ENCODE measurements around the gene CISD2. TPM values are rescaled to one million over a fixed set of nuclear protein-coding genes. Genes with fewer than 3 reads are reported as not detected.
A peak's percentile ranks its signal among the peaks of the same experiment; 100 is the strongest.
"Not testable (repeated sequence)": the region's sequence is repeated elsewhere in the genome, so short reads cannot be mapped to it uniquely, and the experiment has no call there.

The CISD2 gene
- total RNA-seq (10 to 100 TPM; 31.7 to 65.9 TPM), polyA plus RNA-seq (ENCODE audit: insufficient read length in 2 of 2) (10 to 100 TPM; 57.6 to 62.1 TPM)
- long read RNA-seq, donor 1, full-length matches to known transcripts: 43 of 43 reads
- long read RNA-seq, donor 1, partial matches to known transcripts: 0 of 43 reads
- long read RNA-seq, donor 1, other reads (novel, unspliced or antisense): 0 of 43 reads
- long read RNA-seq, donor 2, full-length matches to known transcripts: 16 of 16 reads
- long read RNA-seq, donor 2, partial matches to known transcripts: 0 of 16 reads
- long read RNA-seq, donor 2, other reads (novel, unspliced or antisense): 0 of 16 reads
- long read RNA-seq, donor 3, full-length matches to known transcripts: 24 of 24 reads
- long read RNA-seq, donor 3, partial matches to known transcripts: 0 of 24 reads
- long read RNA-seq, donor 3, other reads (novel, unspliced or antisense): 0 of 24 reads
- long read RNA-seq, donor 4, full-length matches to known transcripts: 45 of 52 reads
- long read RNA-seq, donor 4, partial matches to known transcripts: 7 of 52 reads
- long read RNA-seq, donor 4, other reads (novel, unspliced or antisense): 0 of 52 reads

GRCh38 chr4:102868781-102869568 lies at the start of gene CISD2:
Gene CISD2, plus strand, starts transcription at chr4:102868992. Its CDS starts 93 bp downstream, at chr4:102869085.
- peak within 1 kb of the TSS; percentile 94 for H3K4me3 ChIP-seq (ENCODE audit: low read depth, low read length)
- no peaks in the 10 kb centered on the region for H3K36me3 ChIP-seq (ENCODE audit: control insufficient read depth, insufficient read depth, low read length)
- H3K27ac ChIP-seq (ENCODE audit: low read depth, low read length): peak within 1 kb of the TSS; percentile 99
- no peaks in the 10 kb centered on the region for H3K27me3 ChIP-seq (ENCODE audit: control insufficient read depth, insufficient read depth, low read length)
- H3K9me3 ChIP-seq (ENCODE audit: control insufficient read depth, insufficient read depth, low read length): no peaks in the 10 kb centered on the region
- peaks cover 14% of the 10 kb centered on the region for H3K4me1 ChIP-seq (ENCODE audit: control insufficient read depth, insufficient read depth, low read length)
- peak; percentile 79 to 98 (median 92) for DNase-seq (ENCODE audit: low read depth in 4 of 6, low spot score in 6 of 6)
- WGBS (ENCODE audit: insufficient coverage): under 1% methylated on average over 66 of the region's 71 CpGs

- not testable (repeated sequence) for H3K27me3 ChIP-seq (ENCODE audit: control insufficient read depth, insufficient read depth, low read length); H3K4me3 ChIP-seq (ENCODE audit: low read depth, low read length); H3K4me1 ChIP-seq (ENCODE audit: control insufficient read depth, insufficient read depth, low read length); H3K27ac ChIP-seq (ENCODE audit: low read depth, low read length); H3K9me3 ChIP-seq (ENCODE audit: control insufficient read depth, insufficient read depth, low read length); DNase-seq (ENCODE audit: low read depth in 4 of 6, low spot score in 6 of 6); H3K36me3 ChIP-seq (ENCODE audit: control insufficient read depth, insufficient read depth, low read length)
- WGBS (ENCODE audit: insufficient coverage): 100% methylated on average over 1 of the region's 10 CpGs
Measured at GRCh38 chr4:102819100-102819499, 49.7 kb upstream of the CISD2 start.

GRCh38 chr4:102819588-102820365 lies 49.0 kb upstream of the CISD2 start:
- WGBS (ENCODE audit: insufficient coverage): 87% methylated on average over 3 of the region's 8 CpGs
- H3K9me3 ChIP-seq (ENCODE audit: control insufficient read depth, insufficient read depth, low read length): no peaks in the 10 kb centered on the region
- no peak for DNase-seq (ENCODE audit: low read depth in 4 of 6, low spot score in 6 of 6)
- H3K27ac ChIP-seq (ENCODE audit: low read depth, low read length): no peak overlapping the region
- no peak overlapping the region for H3K4me3 ChIP-seq (ENCODE audit: low read depth, low read length)
- peaks cover 4% of the 10 kb centered on the region for H3K4me1 ChIP-seq (ENCODE audit: control insufficient read depth, insufficient read depth, low read length)
- peaks cover 3% of the 10 kb centered on the region for H3K36me3 ChIP-seq (ENCODE audit: control insufficient read depth, insufficient read depth, low read length)
- no peaks in the 10 kb centered on the region for H3K27me3 ChIP-seq (ENCODE audit: control insufficient read depth, insufficient read depth, low read length)

- Histone ChIP-seq H3K27ac (ENCODE audit: low read depth, low read length) (no peak overlapping the region), H3K36me3 (ENCODE audit: control insufficient read depth, insufficient read depth, low read length) (peaks cover 3% of the 10 kb centered on the region), H3K9me3 (ENCODE audit: control insufficient read depth, insufficient read depth, low read length) (no peaks in the 10 kb centered on the region), H3K27me3 (ENCODE audit: control insufficient read depth, insufficient read depth, low read length) (no peaks in the 10 kb centered on the region), H3K4me1 (ENCODE audit: control insufficient read depth, insufficient read depth, low read length) (peaks cover 4% of the 10 kb centered on the region), H3K4me3 (ENCODE audit: low read depth, low read length) (no peak overlapping the region)
- no peak for DNase-seq (ENCODE audit: low read depth in 4 of 6, low spot score in 6 of 6)
- WGBS (ENCODE audit: insufficient coverage): no CpG with 5 or more reads among the region's 4 CpGs
Measured at GRCh38 chr4:102823464-102823863, 45.3 kb upstream of the CISD2 start.

- peaks cover 4% of the 10 kb centered on the region for H3K4me1 ChIP-seq (ENCODE audit: control insufficient read depth, insufficient read depth, low read length)
- H3K9me3 ChIP-seq (ENCODE audit: control insufficient read depth, insufficient read depth, low read length): no peaks in the 10 kb centered on the region
- peaks cover 3% of the 10 kb centered on the region for H3K36me3 ChIP-seq (ENCODE audit: control insufficient read depth, insufficient read depth, low read length)
- DNase-seq (ENCODE audit: low read depth in 4 of 6, low spot score in 6 of 6): no peak
- WGBS (ENCODE audit: insufficient coverage): 60% methylated on average over 1 of the region's 4 CpGs
- H3K4me3 ChIP-seq (ENCODE audit: low read depth, low read length): peak overlapping the region; percentile 1
- no peak overlapping the region for H3K27ac ChIP-seq (ENCODE audit: low read depth, low read length)
- H3K27me3 ChIP-seq (ENCODE audit: control insufficient read depth, insufficient read depth, low read length): no peaks in the 10 kb centered on the region
Measured at GRCh38 chr4:102823897-102824296, 44.9 kb upstream of the CISD2 start.

- peak overlapping the region; percentile 99 for H3K4me3 ChIP-seq (ENCODE audit: low read depth, low read length)
- peaks cover 7% of the 10 kb centered on the region for H3K4me1 ChIP-seq (ENCODE audit: control insufficient read depth, insufficient read depth, low read length)
- H3K36me3 ChIP-seq (ENCODE audit: control insufficient read depth, insufficient read depth, low read length): peaks cover 3% of the 10 kb centered on the region
- no peaks in the 10 kb centered on the region for H3K9me3 ChIP-seq (ENCODE audit: control insufficient read depth, insufficient read depth, low read length)
- no peaks in the 10 kb centered on the region for H3K27me3 ChIP-seq (ENCODE audit: control insufficient read depth, insufficient read depth, low read length)
- 0% methylated on average over 1 of the region's 2 CpGs for WGBS (ENCODE audit: insufficient coverage)
- H3K27ac ChIP-seq (ENCODE audit: low read depth, low read length): no peak overlapping the region
- no peak for DNase-seq (ENCODE audit: low read depth in 4 of 6, low spot score in 6 of 6)
Measured at GRCh38 chr4:102824398-102824797, 44.4 kb upstream of the CISD2 start.

- WGBS (ENCODE audit: insufficient coverage): 0% methylated on average over 11 of the region's 23 CpGs
- DNase-seq (ENCODE audit: low read depth in 4 of 6, low spot score in 6 of 6): peak; percentile 33 to 89 (median 64)
- H3K4me3 ChIP-seq (ENCODE audit: low read depth, low read length): peak overlapping the region; percentile 99
Measured at GRCh38 chr4:102825261-102826091, 43.3 kb upstream of the CISD2 start.

GRCh38 chr4:102826105-102826889 lies 42.5 kb upstream of the CISD2 start:
- H3K27me3 ChIP-seq (ENCODE audit: control insufficient read depth, insufficient read depth, low read length): no peaks in the 10 kb centered on the region
- whole genome bisulfite sequencing (ENCODE audit: insufficient coverage): 0% methylated on average over 38 of the region's 38 CpGs
- peak overlapping the region; percentile 99 for H3K4me3 ChIP-seq (ENCODE audit: low read depth, low read length)
- H3K4me1 ChIP-seq (ENCODE audit: control insufficient read depth, insufficient read depth, low read length): peaks cover 7% of the 10 kb centered on the region
- peak in 1 of 6 donors; percentile 12 for DNase-seq (ENCODE audit: low read depth in 4 of 6, low spot score in 6 of 6)
- H3K36me3 ChIP-seq (ENCODE audit: control insufficient read depth, insufficient read depth, low read length): peaks cover 3% of the 10 kb centered on the region
- H3K9me3 ChIP-seq (ENCODE audit: control insufficient read depth, insufficient read depth, low read length): no peaks in the 10 kb centered on the region
- H3K27ac ChIP-seq (ENCODE audit: low read depth, low read length): peak overlapping the region; percentile 100

More at GRCh38 chr4:102825261-102826091, 43.3 kb upstream of the CISD2 start:
- H3K27ac ChIP-seq (ENCODE audit: low read depth, low read length): peak overlapping the region; percentile 100
- H3K36me3 ChIP-seq (ENCODE audit: control insufficient read depth, insufficient read depth, low read length): peaks cover 3% of the 10 kb centered on the region
- no peaks in the 10 kb centered on the region for H3K27me3 ChIP-seq (ENCODE audit: control insufficient read depth, insufficient read depth, low read length)
- no peaks in the 10 kb centered on the region for H3K9me3 ChIP-seq (ENCODE audit: control insufficient read depth, insufficient read depth, low read length)
- peaks cover 7% of the 10 kb centered on the region for H3K4me1 ChIP-seq (ENCODE audit: control insufficient read depth, insufficient read depth, low read length)

Measured in spinal cord (tissue), 10 donors.